Esophagus squamous epithelium (tissue), 5 donors: ENCODE results near the gene IBTK. TPM values are rescaled to one million over a fixed set of nuclear protein-coding genes. Genes with fewer than 3 reads are reported as not detected.

Experiments used
- DNase-seq: peaks from one replicate; lab custom pipeline; 2025; lab: John Stamatoyannopoulos, UW
- H3K27ac ChIP-seq, 4 donors: fragments of 200-600 bp; sonication (generic); one replicate each; pipeline ENCODE4 v1.5.1; 2016 to 2019; ENCODE audit warnings: mild to moderate bottlenecking in 1 of 4
- H3K27me3 ChIP-seq, 4 donors: fragments of 200-600 bp; sonication (generic); 1 replicate in 3 of 4; 2 replicates in 1 of 4; pipeline versions ENCODE4 v1.5.1 to v1.6.0; 2017 to 2021; ENCODE audit warnings: antibody characterized with exemption in 1 of 4
- H3K36me3 ChIP-seq, 3 donors: fragments of 200-600 bp; sonication (generic); one replicate each; pipeline ENCODE4 v1.5.1; 2016 to 2019
- H3K4me1 ChIP-seq, 3 donors: fragments of 200-600 bp; sonication (generic); one replicate each; pipeline ENCODE4 v1.5.1; 2017 to 2019
- H3K4me3 ChIP-seq, 4 donors: fragments of 200-600 bp; sonication (generic); 1 replicate in 3 of 4; 2 replicates in 1 of 4; pipeline ENCODE4 v1.5.1; 2016 to 2019; ENCODE audit warnings: mild to moderate bottlenecking in 2 of 4, moderate library complexity in 1 of 4
- H3K9me3 ChIP-seq, 3 donors: fragments of 200-600 bp; sonication (generic); one replicate each; pipeline ENCODE4 v1.5.1; 2016 to 2019
- POLR2A ChIP-seq, 4 donors: fragments of 450-650 bp; IDR thresholded peaks; one replicate each; pipeline ENCODE4 v1.6.1; 2017; ENCODE audit warnings: antibody characterized with exemption in 4 of 4, mild to moderate bottlenecking in 4 of 4, moderate library complexity in 3 of 4
- WGBS, 2 donors: methylation state at CpG; one replicate each; pipeline ENCODE4 v1.1.5; 2018; 5-methylcytosine and 5-hydroxymethylcytosine counted together
- intact Hi-C: fragments of 100-400 bp; cut with DNase I; formaldehyde crosslinking; loops from one replicate; pipeline ENCODE4 v1.15.0; 2022
- total RNA-seq, 4 donors: library from RNA; depleted of rRNA; stranded (reverse); fragments of >200 nt; gene quantifications; one replicate each; pipeline ENCODE4 v1.1.0, GENCODE V29; 2016
- TF ChIP-seq, protein P1 (sequence below), 6 experiments: fragments of 450-650 bp in 4 of 6; fragments of 200-600 bp in 2 of 6; sonication (generic) in 2 of 6; IDR thresholded peaks; one replicate each; pipeline ENCODE4 v1.5.1; 2016 to 2019; ENCODE audit warnings: antibody characterized with exemption in 6 of 6, mild to moderate bottlenecking in 4 of 6, moderate library complexity in 4 of 6
- donor health status: DM: yes; HTN: yes; CAD: no.

Gene IBTK
- total RNA-seq, 4 donors from 2014 or later = 15.0 to 33.5 (median 27.0) TPM

DNA sequence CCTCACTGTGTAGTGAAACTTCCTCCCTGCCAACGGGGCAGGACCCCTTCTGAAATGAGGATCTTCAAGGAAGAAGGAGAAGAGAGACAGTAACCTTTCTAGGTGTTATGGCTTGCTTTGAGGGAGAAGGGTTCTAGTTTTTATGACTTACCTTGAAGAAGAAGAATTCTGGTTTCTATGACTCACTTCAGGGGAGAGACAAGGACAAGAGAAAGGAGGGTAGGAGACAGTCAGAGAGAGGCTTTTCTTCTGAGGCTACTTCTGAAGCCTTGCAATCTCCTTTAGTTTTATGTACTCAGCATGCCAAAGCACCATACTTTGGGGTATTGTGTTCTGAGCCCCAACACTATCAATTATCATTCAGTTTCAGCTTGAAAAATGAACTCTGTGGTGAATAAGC lies 25.8 kb upstream of the IBTK start:
- Histone ChIP-seq H3K4me1 (no peaks in the 10 kb centered on the region), H3K9me3 (no peaks in the 10 kb centered on the region), H3K36me3 (no peaks in the 10 kb centered on the region), H3K4me3 (no peak overlapping the region), H3K27ac (peak overlapping the region in 2 of 4 donors; percentile 15 to 40), H3K27me3 (no peaks in the 10 kb centered on the region)
- 71 to 78% methylated on average over 1 of the region's 1 CpG for WGBS, 2 donors
- no peak for DNase-seq
- intact Hi-C loops = no loop called here
- TF ChIP-seq, protein P1, sequence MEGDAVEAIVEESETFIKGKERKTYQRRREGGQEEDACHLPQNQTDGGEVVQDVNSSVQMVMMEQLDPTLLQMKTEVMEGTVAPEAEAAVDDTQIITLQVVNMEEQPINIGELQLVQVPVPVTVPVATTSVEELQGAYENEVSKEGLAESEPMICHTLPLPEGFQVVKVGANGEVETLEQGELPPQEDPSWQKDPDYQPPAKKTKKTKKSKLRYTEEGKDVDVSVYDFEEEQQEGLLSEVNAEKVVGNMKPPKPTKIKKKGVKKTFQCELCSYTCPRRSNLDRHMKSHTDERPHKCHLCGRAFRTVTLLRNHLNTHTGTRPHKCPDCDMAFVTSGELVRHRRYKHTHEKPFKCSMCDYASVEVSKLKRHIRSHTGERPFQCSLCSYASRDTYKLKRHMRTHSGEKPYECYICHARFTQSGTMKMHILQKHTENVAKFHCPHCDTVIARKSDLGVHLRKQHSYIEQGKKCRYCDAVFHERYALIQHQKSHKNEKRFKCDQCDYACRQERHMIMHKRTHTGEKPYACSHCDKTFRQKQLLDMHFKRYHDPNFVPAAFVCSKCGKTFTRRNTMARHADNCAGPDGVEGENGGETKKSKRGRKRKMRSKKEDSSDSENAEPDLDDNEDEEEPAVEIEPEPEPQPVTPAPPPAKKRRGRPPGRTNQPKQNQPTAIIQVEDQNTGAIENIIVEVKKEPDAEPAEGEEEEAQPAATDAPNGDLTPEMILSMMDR (IDR thresholded peaks at IDR 0.05) = no peak
- no peak for TF ChIP-seq POLR2A (IDR thresholded peaks at IDR 0.05)

- Histone ChIP-seq H3K27me3 (no peaks in the 10 kb centered on the region), H3K4me1 (no peaks in the 10 kb centered on the region), H3K27ac (peak overlapping the region in 1 of 4 donors; percentile 69), H3K36me3 (no peaks in the 10 kb centered on the region), H3K9me3 (no peaks in the 10 kb centered on the region), H3K4me3 (no peak overlapping the region)
- DNase-seq = no peak
- whole genome bisulfite sequencing, 2 donors = 68 to 70% methylated on average over 6 of the region's 6 CpGs
- TF ChIP-seq, protein P1 (IDR thresholded peaks at IDR 0.05) = peak; percentile 27 to 75 (median 54)
- TF ChIP-seq POLR2A (IDR thresholded peaks at IDR 0.05) = no peak
- intact Hi-C loops = no loop called here
These were observed 23.5 kb upstream of the IBTK start for GRCh38 chr6:82270881-82271635.

DNA sequence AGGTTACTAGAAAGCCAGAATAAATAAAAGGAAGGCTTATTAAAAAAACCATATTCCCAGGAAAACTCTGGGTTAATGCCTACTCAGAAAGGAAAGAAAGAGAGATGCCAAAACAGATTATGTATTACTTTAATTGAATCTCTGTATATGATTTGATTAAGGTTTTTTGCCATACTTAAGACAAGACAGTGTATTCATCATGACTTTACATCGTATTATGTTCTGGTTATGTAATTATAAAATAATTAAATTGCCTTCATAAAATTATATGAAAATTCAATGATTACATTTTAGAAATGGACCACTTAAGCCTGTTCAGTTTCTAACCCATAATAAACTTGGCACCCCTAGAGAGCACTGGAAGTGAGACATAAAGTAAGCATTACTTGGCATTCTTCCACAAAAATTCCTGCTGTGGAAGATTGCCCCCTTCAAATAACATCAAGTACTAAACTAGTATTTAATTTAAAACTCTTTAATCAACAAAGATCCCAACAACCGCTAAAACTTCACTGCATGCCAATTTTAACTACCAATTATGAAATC lies 20.8 kb upstream of the IBTK start:
- intact Hi-C loops = no loop called here
- Histone ChIP-seq H3K4me3 (no peak overlapping the region), H3K27ac (no peak overlapping the region), H3K4me1 (no peaks in the 10 kb centered on the region), H3K36me3 (no peaks in the 10 kb centered on the region), H3K9me3 (no peaks in the 10 kb centered on the region), H3K27me3 (no peaks in the 10 kb centered on the region)
- TF ChIP-seq POLR2A (IDR thresholded peaks at IDR 0.05) = no peak
- TF ChIP-seq, protein P1 (IDR thresholded peaks at IDR 0.05) = no peak
- WGBS, 2 donors = 59 to 64% methylated on average over 2 of the region's 2 CpGs
- no peak for DNase-seq

GRCh38 chr6:82264824-82265223 lies 17.3 kb upstream of the IBTK start:
- H3K27ac ChIP-seq = no peak overlapping the region
- no peaks in the 10 kb centered on the region for H3K36me3 ChIP-seq
- TF ChIP-seq POLR2A (IDR thresholded peaks at IDR 0.05) = no peak
- TF ChIP-seq, protein P1 (IDR thresholded peaks at IDR 0.05) = no peak
- H3K9me3 ChIP-seq = no peaks in the 10 kb centered on the region
- intact Hi-C loops = no loop called here
- DNase-seq = no peak
- H3K4me3 ChIP-seq = no peak overlapping the region
- peaks cover 0 to 19% (median 18%) of the 10 kb centered on the region in 3 donors for H3K4me1 ChIP-seq
- no peaks in the 10 kb centered on the region for H3K27me3 ChIP-seq
- 69 to 88% methylated on average over 2 of the region's 2 CpGs for WGBS, 2 donors

DNA sequence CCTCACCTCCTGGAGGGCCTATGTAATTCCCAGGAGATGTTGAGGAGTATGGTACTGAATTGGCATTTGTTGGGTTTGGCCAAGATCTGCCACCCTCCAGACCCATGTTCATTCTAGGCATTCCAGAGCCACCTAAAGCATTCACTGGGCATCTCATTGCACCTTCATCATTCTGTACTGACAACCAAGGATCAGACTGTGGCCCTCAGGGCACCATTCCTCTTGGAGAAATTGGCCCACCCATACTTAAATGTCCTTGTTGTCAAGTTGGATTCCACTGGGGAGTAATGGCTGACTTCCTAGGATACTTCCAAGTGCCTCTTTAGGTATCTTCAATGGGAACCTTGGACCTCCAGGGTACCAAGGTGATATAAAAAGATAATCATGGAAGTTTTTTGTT lies 16.8 kb upstream of the IBTK start:
- no peak overlapping the region for H3K4me3 ChIP-seq

More for the DNA sequence above, 16.8 kb upstream of the IBTK start:
- Histone ChIP-seq H3K27ac (no peak overlapping the region), H3K4me1 (peaks cover 0 to 19% (median 18%) of the 10 kb centered on the region in 3 donors), H3K27me3 (no peaks in the 10 kb centered on the region), H3K9me3 (no peaks in the 10 kb centered on the region), H3K36me3 (no peaks in the 10 kb centered on the region)
- intact Hi-C loops = no loop called here
- TF ChIP-seq, protein P1 (IDR thresholded peaks at IDR 0.05) = no peak
- no peak for TF ChIP-seq POLR2A (IDR thresholded peaks at IDR 0.05)
- DNase-seq = no peak
